ENCODE results near the gene KRTAP20-1. TPM values are rescaled to one million over a fixed set of nuclear protein-coding genes. Genes with fewer than 3 reads are reported as not detected.

KRTAP20-1 gene
- total RNA-seq, 1 donor from 2014 or later, result not detected

- DNase-seq (ENCODE audit: low read depth, low spot score), result no peak
These were observed 30.7 kb downstream of the KRTAP20-1 start for GRCh38 chr21:30646904-30647414.

DNA sequence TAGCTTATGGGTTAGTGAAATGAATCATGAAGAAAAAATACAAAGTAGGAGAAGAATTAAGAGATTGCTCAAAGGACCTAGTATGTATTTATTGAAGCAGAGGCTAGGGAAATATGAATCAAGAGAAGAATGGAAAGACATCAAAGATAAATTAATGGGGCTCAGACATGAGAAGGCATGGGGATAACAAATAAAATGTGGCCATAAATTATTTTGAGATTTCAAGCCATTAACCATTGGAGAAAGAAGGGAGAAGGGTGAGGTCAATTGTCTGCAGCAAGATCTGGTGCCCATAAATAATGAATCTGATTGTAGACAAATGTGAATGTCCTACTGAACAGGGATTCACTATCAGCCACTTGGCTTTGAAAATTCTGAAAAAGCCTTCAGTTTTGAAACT, 36.7 kb downstream of the KRTAP20-1 start:
- DNase-seq (ENCODE audit: low read depth, low spot score), result no peak

Other genes with a start within 250 kb of the KRTAP20-1 start
- gene KRTAP13-2, start 244.2 kb upstream of the KRTAP20-1 start, total RNA-seq, result not detected in 2 replicates
- gene KRTAP13-1, start 220.4 kb upstream of the KRTAP20-1 start, total RNA-seq, result not detected in 2 replicates
- not detected in 2 replicates for gene KRTAP13-3, start 190.5 kb upstream of the KRTAP20-1 start, total RNA-seq
- gene KRTAP13-4, start 186.2 kb upstream of the KRTAP20-1 start, total RNA-seq, result not detected in 2 replicates
- gene KRTAP15-1, start 176.2 kb upstream of the KRTAP20-1 start, total RNA-seq, result not detected in 2 replicates
- not detected in 2 replicates for gene KRTAP19-1, start 136.1 kb upstream of the KRTAP20-1 start, total RNA-seq
- not detected in 2 replicates for gene KRTAP19-2, start 129.0 kb upstream of the KRTAP20-1 start, total RNA-seq
- not detected in 2 replicates for gene KRTAP19-3, start 124.4 kb upstream of the KRTAP20-1 start, total RNA-seq
- gene KRTAP19-4, start 119.3 kb upstream of the KRTAP20-1 start, total RNA-seq, result not detected in 2 replicates
- not detected in 2 replicates for gene KRTAP19-5, start 114.3 kb upstream of the KRTAP20-1 start, total RNA-seq
- not detected in 2 replicates for gene KRTAP19-6, start 74.6 kb upstream of the KRTAP20-1 start, total RNA-seq
- gene KRTAP19-7, start 55.1 kb upstream of the KRTAP20-1 start, total RNA-seq, result not detected in 2 replicates
- gene KRTAP22-2, start 26.0 kb upstream of the KRTAP20-1 start, total RNA-seq, result not detected in 2 replicates
- gene KRTAP6-3, start 24.0 kb upstream of the KRTAP20-1 start, total RNA-seq, result not detected in 2 replicates
- gene KRTAP6-2, start 17.5 kb upstream of the KRTAP20-1 start, total RNA-seq, result not detected in 2 replicates
- not detected in 2 replicates for gene KRTAP22-1, start 15.3 kb upstream of the KRTAP20-1 start, total RNA-seq
- not detected in 2 replicates for gene KRTAP6-1, start 2.5 kb upstream of the KRTAP20-1 start, total RNA-seq
- gene KRTAP20-4, start 4.2 kb downstream of the KRTAP20-1 start, total RNA-seq, result not detected in 2 replicates
- not detected in 2 replicates for gene KRTAP20-2, start 18.8 kb downstream of the KRTAP20-1 start, total RNA-seq
- gene KRTAP20-3, start 26.4 kb downstream of the KRTAP20-1 start, total RNA-seq, result not detected in 2 replicates
- gene KRTAP21-3, start 102.4 kb downstream of the KRTAP20-1 start, total RNA-seq, result not detected in 2 replicates
- not detected in 2 replicates for gene KRTAP21-2, start 130.8 kb downstream of the KRTAP20-1 start, total RNA-seq
- gene KRTAP21-1, start 139.0 kb downstream of the KRTAP20-1 start, total RNA-seq, result not detected in 2 replicates
- gene KRTAP8-1, start 196.8 kb downstream of the KRTAP20-1 start, total RNA-seq, result not detected in 2 replicates
- not detected in 2 replicates for gene KRTAP7-1, start 213.3 kb downstream of the KRTAP20-1 start, total RNA-seq